Progenitor cell of endocrine pancreas (in vitro differentiated cells): ENCODE measurements around the gene ADAMTS6. TPM values are rescaled to one million over a fixed set of nuclear protein-coding genes. Genes with fewer than 3 reads are reported as not detected.

Experiments used
- DNase-seq: peaks from one replicate; pipeline ENCODE4 v3.0.0; 2021; ENCODE audit warnings: low spot score; ENCODE audit not compliant: unreplicated experiment
- H3K27ac Mint-ChIP-seq: 2 replicates; pipeline ENCODE4 v1.8.0; 2021; ENCODE audit warnings: mild to moderate bottlenecking, moderate library complexity, mixed read lengths
- H3K27me3 Mint-ChIP-seq: 2 replicates; pipeline ENCODE4 v1.8.0; 2021; ENCODE audit warnings: mixed read lengths
- H3K36me3 Mint-ChIP-seq: 2 replicates; pipeline ENCODE4 v1.8.0; 2022; ENCODE audit warnings: mixed read lengths; ENCODE audit not compliant: insufficient read depth
- H3K4me1 Mint-ChIP-seq: 2 replicates; pipeline ENCODE4 v1.8.0; 2021; ENCODE audit warnings: low read depth, mixed read lengths
- H3K4me3 Mint-ChIP-seq: 2 replicates; pipeline ENCODE4 v1.8.0; 2021; ENCODE audit warnings: low read depth, mild to moderate bottlenecking, moderate library complexity, mixed read lengths
- H3K9me3 Mint-ChIP-seq: 2 replicates; pipeline ENCODE4 v1.8.0; 2021; ENCODE audit warnings: low read depth, mixed read lengths
- long read RNA-seq: library from polyadenylated mRNA; unstranded; transcript quantifications from one replicate; pipeline ENCODE4 v2.0.0, GENCODE V29; 2020
- total RNA-seq: library from RNA; stranded (reverse); gene quantifications from 2 replicates; pipeline ENCODE4 v1.2.1, GENCODE V29; 2021
- TF ChIP-seq, protein P1 (sequence below): fragments of 200-600 bp; sonication (generic); IDR thresholded peaks from one replicate; pipeline ENCODE4 v1.5.0; 2021; ENCODE audit warnings: antibody characterized with exemption, mild to moderate bottlenecking; ENCODE audit not compliant: unreplicated experiment

Gene ADAMTS6, protein sequence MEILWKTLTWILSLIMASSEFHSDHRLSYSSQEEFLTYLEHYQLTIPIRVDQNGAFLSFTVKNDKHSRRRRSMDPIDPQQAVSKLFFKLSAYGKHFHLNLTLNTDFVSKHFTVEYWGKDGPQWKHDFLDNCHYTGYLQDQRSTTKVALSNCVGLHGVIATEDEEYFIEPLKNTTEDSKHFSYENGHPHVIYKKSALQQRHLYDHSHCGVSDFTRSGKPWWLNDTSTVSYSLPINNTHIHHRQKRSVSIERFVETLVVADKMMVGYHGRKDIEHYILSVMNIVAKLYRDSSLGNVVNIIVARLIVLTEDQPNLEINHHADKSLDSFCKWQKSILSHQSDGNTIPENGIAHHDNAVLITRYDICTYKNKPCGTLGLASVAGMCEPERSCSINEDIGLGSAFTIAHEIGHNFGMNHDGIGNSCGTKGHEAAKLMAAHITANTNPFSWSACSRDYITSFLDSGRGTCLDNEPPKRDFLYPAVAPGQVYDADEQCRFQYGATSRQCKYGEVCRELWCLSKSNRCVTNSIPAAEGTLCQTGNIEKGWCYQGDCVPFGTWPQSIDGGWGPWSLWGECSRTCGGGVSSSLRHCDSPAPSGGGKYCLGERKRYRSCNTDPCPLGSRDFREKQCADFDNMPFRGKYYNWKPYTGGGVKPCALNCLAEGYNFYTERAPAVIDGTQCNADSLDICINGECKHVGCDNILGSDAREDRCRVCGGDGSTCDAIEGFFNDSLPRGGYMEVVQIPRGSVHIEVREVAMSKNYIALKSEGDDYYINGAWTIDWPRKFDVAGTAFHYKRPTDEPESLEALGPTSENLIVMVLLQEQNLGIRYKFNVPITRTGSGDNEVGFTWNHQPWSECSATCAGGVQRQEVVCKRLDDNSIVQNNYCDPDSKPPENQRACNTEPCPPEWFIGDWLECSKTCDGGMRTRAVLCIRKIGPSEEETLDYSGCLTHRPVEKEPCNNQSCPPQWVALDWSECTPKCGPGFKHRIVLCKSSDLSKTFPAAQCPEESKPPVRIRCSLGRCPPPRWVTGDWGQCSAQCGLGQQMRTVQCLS (N-terminal part only)
- total RNA-seq, result 12.3 and 13.0 TPM in 2 replicates
- long read RNA-seq, partial matches to known transcripts, result 1 of 3 reads
- long read RNA-seq, other reads (novel, unspliced or antisense), result 2 of 3 reads

DNA sequence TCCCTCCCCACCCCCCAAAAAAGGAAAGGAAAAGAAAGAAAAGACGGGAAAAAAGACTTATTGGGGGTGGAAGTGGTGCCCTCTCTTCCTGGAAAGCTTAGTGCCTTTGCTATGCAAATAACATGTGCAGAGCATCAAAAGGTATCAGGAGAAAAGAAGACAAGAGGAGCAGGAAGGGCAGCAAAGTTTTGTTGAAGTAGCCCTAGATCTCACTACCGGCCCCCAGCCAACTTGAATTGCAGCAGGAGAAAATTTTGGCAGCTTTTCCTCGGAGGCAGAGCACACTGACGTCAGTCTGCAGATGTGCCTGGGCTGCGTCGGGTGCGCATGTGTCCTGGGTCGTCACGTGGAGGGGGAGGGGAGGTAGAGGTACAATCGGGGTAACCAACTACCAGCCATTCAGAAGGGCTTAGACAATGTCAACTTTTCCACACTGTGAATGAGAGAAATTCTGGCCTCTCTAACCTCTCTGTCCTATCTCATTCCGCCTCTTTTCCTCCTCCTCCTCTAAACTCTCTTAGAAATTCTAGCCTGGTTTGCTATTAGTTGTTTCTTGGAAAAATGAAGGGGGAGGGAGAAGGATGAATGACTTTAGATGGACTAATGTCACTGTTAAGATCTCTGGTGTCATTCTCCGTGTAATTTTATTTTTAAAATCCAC lies at the start of gene ADAMTS6:
TSS of gene ADAMTS6 (minus strand) at position 286 of the 661 bp plus-strand sequence. CDS start 8,247 bp downstream, outside the sequence.
- TF ChIP-seq, protein P1, sequence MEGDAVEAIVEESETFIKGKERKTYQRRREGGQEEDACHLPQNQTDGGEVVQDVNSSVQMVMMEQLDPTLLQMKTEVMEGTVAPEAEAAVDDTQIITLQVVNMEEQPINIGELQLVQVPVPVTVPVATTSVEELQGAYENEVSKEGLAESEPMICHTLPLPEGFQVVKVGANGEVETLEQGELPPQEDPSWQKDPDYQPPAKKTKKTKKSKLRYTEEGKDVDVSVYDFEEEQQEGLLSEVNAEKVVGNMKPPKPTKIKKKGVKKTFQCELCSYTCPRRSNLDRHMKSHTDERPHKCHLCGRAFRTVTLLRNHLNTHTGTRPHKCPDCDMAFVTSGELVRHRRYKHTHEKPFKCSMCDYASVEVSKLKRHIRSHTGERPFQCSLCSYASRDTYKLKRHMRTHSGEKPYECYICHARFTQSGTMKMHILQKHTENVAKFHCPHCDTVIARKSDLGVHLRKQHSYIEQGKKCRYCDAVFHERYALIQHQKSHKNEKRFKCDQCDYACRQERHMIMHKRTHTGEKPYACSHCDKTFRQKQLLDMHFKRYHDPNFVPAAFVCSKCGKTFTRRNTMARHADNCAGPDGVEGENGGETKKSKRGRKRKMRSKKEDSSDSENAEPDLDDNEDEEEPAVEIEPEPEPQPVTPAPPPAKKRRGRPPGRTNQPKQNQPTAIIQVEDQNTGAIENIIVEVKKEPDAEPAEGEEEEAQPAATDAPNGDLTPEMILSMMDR, result no peak
- H3K36me3 Mint-ChIP-seq, result no peaks in the 10 kb centered on the region
- DNase-seq, result peak; percentile 38
- no peak within 1 kb of the TSS for H3K4me3 Mint-ChIP-seq
- peaks cover 16% of the 10 kb centered on the region for H3K4me1 Mint-ChIP-seq
- H3K9me3 Mint-ChIP-seq, result no peaks in the 10 kb centered on the region
- H3K27me3 Mint-ChIP-seq, result no peaks in the 10 kb centered on the region
- H3K27ac Mint-ChIP-seq, result peak within 1 kb of the TSS; percentile 92

DNA sequence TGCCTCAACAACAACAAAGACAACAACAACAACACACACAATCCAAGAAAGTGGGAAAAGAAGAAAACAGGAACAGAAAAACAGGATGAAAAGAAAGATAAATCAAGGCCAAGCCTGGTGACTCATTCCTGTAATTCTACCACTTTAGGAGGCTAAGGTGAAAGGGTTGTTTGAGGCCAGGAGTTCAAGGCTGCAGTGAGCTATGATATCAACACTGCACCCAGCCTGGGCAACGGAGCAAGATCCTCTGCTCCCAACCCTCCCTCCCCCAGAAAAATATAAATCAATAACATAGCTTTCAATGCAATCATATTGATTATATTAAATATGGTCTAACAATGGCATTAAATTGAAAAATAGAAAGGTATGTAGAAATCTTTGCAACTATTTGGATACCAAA lies 49.2 kb upstream of the ADAMTS6 start:
- Mint-ChIP-seq H3K9me3 (no peaks in the 10 kb centered on the region), H3K27ac (no peak overlapping the region), H3K4me3 (no peak overlapping the region), H3K27me3 (no peaks in the 10 kb centered on the region), H3K36me3 (peaks cover 2% of the 10 kb centered on the region), H3K4me1 (no peaks in the 10 kb centered on the region)
- TF ChIP-seq, protein P1, result no peak
- DNase-seq, result no peak

DNA sequence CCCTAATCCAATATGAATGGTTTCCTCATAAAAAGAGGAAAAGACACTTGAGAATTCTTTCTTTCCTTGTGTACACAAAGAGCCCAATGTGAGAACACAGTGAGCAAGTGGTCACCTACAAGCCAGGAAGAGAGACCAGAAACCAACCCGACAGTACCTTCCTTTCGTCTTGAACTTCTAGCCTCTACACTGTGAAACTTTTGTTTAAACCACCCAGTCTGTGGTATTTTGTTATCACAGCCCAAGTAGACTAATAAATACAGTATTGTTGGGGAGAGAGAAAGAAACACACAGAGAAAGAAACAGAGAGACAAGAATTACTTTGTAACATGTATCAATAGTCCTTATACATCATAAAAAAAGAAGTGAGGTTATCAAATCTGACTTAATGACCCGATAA lies 44.0 kb upstream of the ADAMTS6 start:
- Mint-ChIP-seq H3K9me3 (no peaks in the 10 kb centered on the region), H3K27ac (no peak overlapping the region), H3K4me3 (no peak overlapping the region), H3K27me3 (no peaks in the 10 kb centered on the region), H3K4me1 (no peaks in the 10 kb centered on the region), H3K36me3 (no peaks in the 10 kb centered on the region)
- no peak for DNase-seq
- TF ChIP-seq, protein P1, result no peak

DNA sequence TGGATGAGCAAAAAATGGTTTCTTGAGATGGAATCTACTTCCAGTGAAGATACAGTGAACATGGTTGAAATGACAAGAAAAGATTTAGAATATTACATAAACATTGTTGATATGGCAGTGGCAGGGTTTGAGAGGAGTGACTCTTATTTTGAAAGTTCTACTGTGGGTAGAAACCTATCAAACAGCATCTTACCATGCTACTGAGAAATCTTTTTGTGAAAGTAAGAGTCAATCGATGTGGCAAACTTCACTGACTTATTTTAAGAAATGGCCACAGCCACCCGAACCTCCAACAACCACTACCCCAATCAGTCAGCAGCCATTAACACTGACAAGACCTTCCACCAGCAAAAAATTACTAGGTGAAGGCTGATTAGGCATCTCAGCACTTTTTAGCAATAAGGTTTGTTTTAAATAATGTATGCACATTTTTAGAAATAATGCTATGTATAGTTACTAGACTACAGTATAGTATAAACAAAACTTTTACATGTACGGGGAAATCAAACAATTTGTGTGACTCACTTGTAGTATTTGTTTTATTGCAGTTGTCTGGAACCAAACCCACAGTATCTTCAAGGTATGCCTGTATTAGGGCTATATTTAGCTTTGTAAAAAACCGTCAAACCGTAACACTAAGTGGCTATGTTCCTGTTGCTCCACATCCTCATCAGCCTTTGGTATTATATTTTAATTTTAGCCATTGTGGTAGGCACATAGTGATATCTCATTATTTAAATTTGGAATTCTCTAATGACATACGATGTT lies 30.6 kb upstream of the ADAMTS6 start:
- Mint-ChIP-seq H3K36me3 (peaks cover 2% of the 10 kb centered on the region), H3K9me3 (no peaks in the 10 kb centered on the region), H3K27me3 (no peaks in the 10 kb centered on the region), H3K4me1 (peaks cover under 1% of the 10 kb centered on the region), H3K4me3 (no peak overlapping the region), H3K27ac (no peak overlapping the region)
- no peak for DNase-seq
- TF ChIP-seq, protein P1, result no peak
